Ascending aorta (tissue), 2 donors: Measurements from ENCODE around the gene NUDT12. TPM values are rescaled to one million over a fixed set of nuclear protein-coding genes. Genes with fewer than 3 reads are reported as not detected.

Experiments
- DNase-seq, 2 donors: peaks; one replicate each; pipeline ENCODE4 v3.0.0-alpha.2; 2019; ENCODE audit warnings: low spot score in 2 of 2
- H3K27ac ChIP-seq, 2 donors: fragments of 200-600 bp; sonication (generic); one replicate each; pipeline ENCODE4 v1.5.1; 2016 to 2017; ENCODE audit warnings: mild to moderate bottlenecking in 1 of 2
- H3K27me3 ChIP-seq: fragments of 200-600 bp; sonication (generic); one replicate; pipeline ENCODE4 v1.5.1; 2017
- H3K36me3 ChIP-seq, 2 donors: fragments of 200-600 bp; sonication (generic); one replicate each; pipeline ENCODE4 v1.5.1; 2016
- H3K4me1 ChIP-seq, 2 donors: fragments of 200-600 bp; sonication (generic); one replicate each; pipeline ENCODE4 v1.5.1; 2016 to 2017; ENCODE audit warnings: mild to moderate bottlenecking in 1 of 2
- H3K4me3 ChIP-seq, 2 donors: fragments of 200-600 bp; sonication (generic); one replicate each; pipeline ENCODE4 v1.5.1; 2016 to 2017; ENCODE audit warnings: mild to moderate bottlenecking in 1 of 2
- H3K9me3 ChIP-seq, 2 donors: fragments of 200-600 bp; sonication (generic); one replicate each; pipeline ENCODE4 v1.5.1; 2016
- CTCF ChIP-seq, 3 experiments: fragments of 200-600 bp in 2 of 3; fragments of 450-650 bp in 1 of 3; sonication (generic) in 2 of 3; IDR thresholded peaks; one replicate each; pipeline ENCODE4 v1.5.1; 2016 to 2019; ENCODE audit warnings: antibody characterized with exemption in 3 of 3, mild to moderate bottlenecking in 1 of 3, moderate library complexity in 1 of 3
- intact Hi-C: fragments of 100-400 bp; cut with DNase I; formaldehyde crosslinking; loops from one replicate; pipeline ENCODE4 v1.15.1; 2023
- total RNA-seq: library from RNA; depleted of rRNA; stranded (reverse); fragments of >200 nt; gene quantifications from one replicate; pipeline ENCODE4 v1.1.0, GENCODE V29; 2016

The NUDT12 gene
- total RNA-seq, 1 donor from 2014 or later: 6.3 TPM

- Histone ChIP-seq H3K9me3 (no peaks in the 10 kb centered on the region), H3K4me3 (no peak overlapping the region), H3K27me3 (no peaks in the 10 kb centered on the region), H3K36me3 (no peaks in the 10 kb centered on the region), H3K4me1 (no peaks in the 10 kb centered on the region), H3K27ac (no peak overlapping the region)
- intact Hi-C loops: no loop called here
- no peak for TF ChIP-seq CTCF (IDR thresholded peaks at IDR 0.05)
- DNase-seq: no peak
Observed at GRCh38 chr5:103525361-103525760, 37.2 kb downstream of the NUDT12 start.

GRCh38 chr5:103523319-103523718 lies 39.3 kb downstream of the NUDT12 start:
- intact Hi-C loops: no loop called here
- no peaks in the 10 kb centered on the region for H3K27me3 ChIP-seq
- TF ChIP-seq CTCF (IDR thresholded peaks at IDR 0.05): no peak
- H3K9me3 ChIP-seq: no peaks in the 10 kb centered on the region
- no peak overlapping the region for H3K4me3 ChIP-seq
- DNase-seq: no peak
- H3K36me3 ChIP-seq: no peaks in the 10 kb centered on the region
- H3K4me1 ChIP-seq: no peaks in the 10 kb centered on the region
- H3K27ac ChIP-seq: no peak overlapping the region

- H3K4me3 ChIP-seq: no peak overlapping the region
- no peak for TF ChIP-seq CTCF (IDR thresholded peaks at IDR 0.05)
- no peaks in the 10 kb centered on the region for H3K4me1 ChIP-seq
- H3K9me3 ChIP-seq: no peaks in the 10 kb centered on the region
- intact Hi-C loops: no loop called here
- no peaks in the 10 kb centered on the region for H3K36me3 ChIP-seq
- no peaks in the 10 kb centered on the region for H3K27me3 ChIP-seq
- DNase-seq: no peak
- H3K27ac ChIP-seq: no peak overlapping the region
Observed at GRCh38 chr5:103522586-103522985, 40.0 kb downstream of the NUDT12 start.

GRCh38 chr5:103519550-103519949 lies 43.0 kb downstream of the NUDT12 start:
- no peak for DNase-seq
- no peaks in the 10 kb centered on the region for H3K36me3 ChIP-seq
- no peaks in the 10 kb centered on the region for H3K9me3 ChIP-seq
- no peaks in the 10 kb centered on the region for H3K27me3 ChIP-seq
- no peak overlapping the region for H3K27ac ChIP-seq
- H3K4me1 ChIP-seq: no peaks in the 10 kb centered on the region
- intact Hi-C loops: no loop called here
- no peak for TF ChIP-seq CTCF (IDR thresholded peaks at IDR 0.05)
- no peak overlapping the region for H3K4me3 ChIP-seq

GRCh38 chr5:103514371-103514770 lies 48.2 kb downstream of the NUDT12 start:
- Histone ChIP-seq H3K4me3 (no peak overlapping the region), H3K4me1 (no peaks in the 10 kb centered on the region), H3K27ac (no peak overlapping the region), H3K36me3 (no peaks in the 10 kb centered on the region), H3K9me3 (no peaks in the 10 kb centered on the region), H3K27me3 (no peaks in the 10 kb centered on the region)
- no peak for TF ChIP-seq CTCF (IDR thresholded peaks at IDR 0.05)
- intact Hi-C loops: no loop called here
- no peak for DNase-seq

GRCh38 chr5:103513701-103514100 lies 48.9 kb downstream of the NUDT12 start:
- Histone ChIP-seq H3K4me3 (no peak overlapping the region), H3K4me1 (no peaks in the 10 kb centered on the region), H3K9me3 (no peaks in the 10 kb centered on the region), H3K36me3 (no peaks in the 10 kb centered on the region), H3K27me3 (no peaks in the 10 kb centered on the region), H3K27ac (no peak overlapping the region)
- intact Hi-C loops: no loop called here
- DNase-seq: no peak
- TF ChIP-seq CTCF (IDR thresholded peaks at IDR 0.05): no peak
